Hematopoietic multipotent progenitor cell treated with erythropoietin and hydrocortisone succinate and interleukin-3 and kit ligand, for 17 days (in vitro differentiated cells): ENCODE results near the gene MED16.

ENCODE experiments used
- DNase-seq: peaks from one replicate; pipeline ENCODE4 v3.0.0-alpha.2; 2015; ENCODE audit warnings: low spot score

The MED16 gene

DNA sequence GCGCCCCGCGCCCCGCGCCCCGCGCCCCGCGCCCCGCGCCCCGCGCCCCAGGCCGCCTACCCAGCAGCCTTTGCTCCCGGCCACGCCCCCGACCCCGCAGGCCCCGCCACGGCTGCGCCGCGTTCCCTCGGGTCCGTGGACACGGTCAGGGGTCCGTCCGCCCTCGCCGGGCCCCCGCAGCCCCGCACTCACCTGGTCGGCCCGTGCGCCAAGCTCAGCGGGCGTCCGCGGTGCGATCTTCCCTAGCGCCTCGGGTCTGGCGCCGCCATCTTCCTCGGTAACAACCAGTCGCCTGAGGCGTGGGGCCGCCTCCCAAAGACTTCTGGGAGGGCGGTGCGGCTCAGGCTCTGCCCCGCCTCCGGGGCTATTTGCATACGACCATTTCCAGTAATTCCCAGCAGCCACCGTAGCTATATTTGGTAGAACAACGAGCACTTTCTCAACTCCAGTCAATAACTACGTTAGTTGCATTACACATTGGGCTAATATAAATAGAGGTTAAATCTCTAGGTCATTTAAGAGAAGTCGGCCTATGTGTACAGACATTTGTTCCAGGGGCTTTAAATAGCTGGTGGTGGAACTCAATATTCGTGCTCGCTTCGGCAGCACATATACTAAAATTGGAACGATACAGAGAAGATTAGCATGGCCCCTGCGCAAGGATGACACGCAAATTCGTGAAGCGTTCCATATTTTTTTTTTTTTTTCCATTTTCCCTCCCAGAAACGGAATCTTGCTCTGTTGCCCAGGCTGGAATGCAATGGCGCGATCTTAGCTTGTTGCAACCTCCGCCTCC lies at the start of gene MED16, which contains the start of gene RNU6-9:
Gene MED16 (minus strand): TSS at position 294 of the 796 bp plus-strand sequence. CDS start 2,056 bp downstream, outside the sequence.
Gene RNU6-9 (plus strand): TSS at position 591 of the 796 bp plus-strand sequence.
- peak; percentile 96 for DNase-seq

GRCh38 chr19:942133-942645 lies 49.2 kb upstream of the MED16 start:
- no peak for DNase-seq

GRCh38 chr19:941292-942132 lies 48.5 kb upstream of the MED16 start:
- no peak for DNase-seq

GRCh38 chr19:940591-941291 lies 47.8 kb upstream of the MED16 start:
- peak; percentile 95 for DNase-seq

DNA sequence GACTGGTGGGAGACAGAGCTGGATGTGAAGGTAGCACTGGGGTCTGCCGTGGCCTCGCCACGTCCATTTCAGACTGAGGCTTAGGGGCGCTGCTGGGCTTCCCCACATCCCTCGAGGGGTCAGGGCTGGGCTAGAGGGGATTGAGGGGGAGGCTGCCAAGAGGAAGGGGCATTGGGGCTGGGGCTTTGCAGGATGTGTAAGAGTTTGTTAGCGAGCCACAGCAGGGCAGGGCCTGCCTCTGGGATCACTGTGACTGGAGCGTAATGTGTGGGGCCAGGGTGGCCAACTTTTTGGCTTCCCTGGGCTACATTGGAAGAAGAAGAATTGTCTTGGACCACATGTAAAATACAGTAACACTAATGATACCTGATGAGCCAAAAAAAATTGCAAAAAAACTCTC lies 46.9 kb upstream of the MED16 start:
- no peak for DNase-seq

DNA sequence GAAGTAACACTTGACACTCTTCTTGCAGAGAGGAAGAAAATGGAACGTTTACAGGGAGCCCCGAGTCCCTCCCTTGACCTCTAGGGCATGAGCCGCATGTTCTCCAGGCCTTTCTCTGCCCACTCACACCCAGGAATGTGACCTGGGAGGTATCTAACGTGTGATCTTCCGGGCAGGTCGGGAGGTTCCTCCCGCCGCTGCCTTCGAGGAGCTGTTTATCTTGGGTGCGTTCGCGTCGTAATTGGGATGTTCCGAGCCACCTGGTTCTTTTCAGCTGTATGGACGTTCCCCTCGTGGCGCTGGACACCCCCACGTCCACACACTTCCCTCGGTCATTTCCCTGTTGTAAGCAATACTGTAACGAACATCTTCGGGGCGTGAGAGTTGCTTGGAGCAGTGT lies 46.5 kb upstream of the MED16 start:
- DNase-seq = no peak

DNA sequence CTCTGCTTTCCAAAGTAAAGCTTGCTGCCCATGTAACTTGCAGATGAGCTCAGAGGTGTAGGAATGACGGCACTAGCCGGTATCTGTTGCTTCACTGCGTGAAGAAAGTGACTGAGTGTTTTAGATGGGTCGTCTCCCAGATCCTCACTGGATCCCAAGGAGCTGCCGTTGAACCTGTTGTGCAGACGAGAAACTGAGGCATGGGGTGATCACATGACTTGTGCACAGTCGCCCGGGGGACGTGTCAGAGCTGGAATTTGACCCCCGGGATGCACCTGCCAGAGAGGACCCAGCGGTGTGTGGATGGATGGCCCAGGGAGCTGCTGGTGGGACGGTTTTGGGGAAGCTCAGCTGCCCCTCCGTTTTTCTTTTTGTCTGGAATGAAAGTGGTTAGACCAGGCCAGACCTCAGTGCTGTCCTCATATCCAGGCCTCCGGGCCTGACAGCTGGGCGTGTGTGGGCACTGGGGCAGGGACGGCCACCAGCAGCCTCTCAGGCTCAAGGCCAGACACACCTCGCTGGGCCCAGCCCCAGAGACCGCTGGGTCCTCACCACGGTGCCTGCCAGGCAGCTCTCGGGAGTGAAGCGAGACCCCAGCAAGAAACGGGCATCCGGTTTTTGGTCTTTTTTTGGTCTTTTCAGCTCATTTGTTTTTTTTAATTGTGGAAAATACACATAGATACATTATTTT lies 45.4 kb upstream of the MED16 start:
- no peak for DNase-seq

GRCh38 chr19:937259-937694 lies 44.3 kb upstream of the MED16 start:
- DNase-seq = no peak

DNA sequence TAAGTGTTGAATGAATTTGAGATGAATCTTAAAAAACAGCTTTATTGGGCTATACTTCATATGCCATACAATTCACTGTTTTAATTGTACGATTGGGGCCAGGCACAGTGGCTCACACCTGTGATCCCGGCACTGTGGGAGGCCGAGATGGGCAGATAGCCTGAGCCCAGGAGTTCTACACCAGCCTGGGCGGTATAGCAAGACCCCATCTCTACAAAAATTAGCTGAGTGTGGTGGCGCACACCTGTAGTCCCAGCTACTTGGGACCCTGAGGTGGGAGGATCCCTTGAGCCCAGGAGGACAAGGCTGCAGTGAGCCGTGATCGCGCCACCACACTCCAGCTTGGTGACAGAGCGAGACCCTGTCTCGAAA lies 43.2 kb upstream of the MED16 start:
- no peak for DNase-seq

GRCh38 chr19:934865-935479 lies 42.0 kb upstream of the MED16 start:
- no peak for DNase-seq

DNA sequence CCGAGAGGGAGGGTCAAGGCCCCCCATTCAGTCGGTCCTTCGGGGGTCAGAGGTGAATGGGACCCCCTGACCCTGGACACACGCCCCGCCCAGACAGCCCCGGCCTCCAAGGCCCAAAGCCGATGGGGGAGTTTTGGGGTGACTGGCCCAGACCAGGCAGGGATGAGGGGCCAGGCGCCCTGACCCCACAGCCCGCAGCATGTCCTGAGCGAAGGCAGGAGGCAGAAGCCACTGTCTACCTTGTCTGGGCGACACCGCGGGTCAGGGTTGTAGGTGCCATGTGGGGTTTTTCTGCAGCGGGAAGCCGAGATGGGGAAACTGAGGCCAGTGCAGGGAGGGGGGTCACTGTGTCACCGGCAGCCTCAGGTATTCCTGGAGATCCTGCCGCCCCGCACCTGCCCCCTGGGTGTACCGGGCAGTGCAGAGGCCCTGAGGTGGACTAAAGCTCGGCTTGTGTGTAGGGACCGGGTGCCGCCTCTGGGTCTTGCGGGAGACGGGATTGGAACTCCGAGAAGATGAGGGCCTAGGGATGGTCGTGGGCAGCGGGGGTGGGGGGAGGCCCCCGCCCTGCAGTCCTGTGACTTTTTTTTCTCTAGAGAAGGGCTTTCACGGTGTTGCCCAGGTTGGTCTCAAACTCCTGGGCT lies 41.3 kb upstream of the MED16 start:
- no peak for DNase-seq

- DNase-seq = no peak
Observed at GRCh38 chr19:933553-933882, 40.5 kb upstream of the MED16 start.

GRCh38 chr19:932648-933552 lies 39.9 kb upstream of the MED16 start:
- DNase-seq = no peak

DNA sequence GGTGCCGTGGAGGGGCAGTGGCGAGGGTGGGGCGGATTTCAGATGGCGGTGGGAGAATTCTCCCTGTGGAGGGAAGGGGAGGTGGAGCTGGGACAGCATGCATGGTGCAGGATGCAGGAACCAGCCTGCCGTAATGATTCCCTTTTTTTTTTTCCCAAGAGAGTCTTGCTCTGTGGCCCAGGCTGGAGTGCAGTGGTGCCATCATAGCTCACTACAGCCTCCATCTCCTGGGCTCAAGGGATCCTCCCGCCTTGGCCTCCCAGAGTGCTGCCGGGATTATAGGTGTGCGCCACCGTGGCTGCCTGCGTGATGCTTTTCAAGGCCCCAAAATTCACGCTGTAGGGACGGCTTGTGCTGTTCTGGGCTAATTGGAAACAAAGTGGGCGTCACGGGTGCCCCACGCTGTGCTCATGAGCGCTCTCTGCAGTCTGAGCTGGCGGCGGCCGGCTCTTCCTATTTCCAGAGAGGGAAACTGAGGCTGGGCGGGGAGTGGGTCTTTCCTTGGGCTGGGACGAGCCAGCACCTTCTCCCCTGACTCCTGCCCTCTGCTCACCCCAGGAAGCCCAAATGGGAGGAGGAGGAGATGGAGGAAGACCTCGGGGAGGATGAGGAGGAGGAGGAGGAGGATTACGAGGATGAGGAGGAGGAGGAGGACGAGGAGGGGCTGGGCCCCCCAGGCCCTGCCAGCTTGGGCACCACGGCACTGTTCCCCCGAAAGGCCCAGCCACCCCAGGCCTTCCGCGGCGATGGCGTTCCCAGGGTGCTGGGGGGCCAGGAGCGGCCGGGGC lies 39.1 kb upstream of the MED16 start:
- DNase-seq = no peak

GRCh38 chr19:929891-930258 lies 36.9 kb upstream of the MED16 start:
- no peak for DNase-seq

DNA sequence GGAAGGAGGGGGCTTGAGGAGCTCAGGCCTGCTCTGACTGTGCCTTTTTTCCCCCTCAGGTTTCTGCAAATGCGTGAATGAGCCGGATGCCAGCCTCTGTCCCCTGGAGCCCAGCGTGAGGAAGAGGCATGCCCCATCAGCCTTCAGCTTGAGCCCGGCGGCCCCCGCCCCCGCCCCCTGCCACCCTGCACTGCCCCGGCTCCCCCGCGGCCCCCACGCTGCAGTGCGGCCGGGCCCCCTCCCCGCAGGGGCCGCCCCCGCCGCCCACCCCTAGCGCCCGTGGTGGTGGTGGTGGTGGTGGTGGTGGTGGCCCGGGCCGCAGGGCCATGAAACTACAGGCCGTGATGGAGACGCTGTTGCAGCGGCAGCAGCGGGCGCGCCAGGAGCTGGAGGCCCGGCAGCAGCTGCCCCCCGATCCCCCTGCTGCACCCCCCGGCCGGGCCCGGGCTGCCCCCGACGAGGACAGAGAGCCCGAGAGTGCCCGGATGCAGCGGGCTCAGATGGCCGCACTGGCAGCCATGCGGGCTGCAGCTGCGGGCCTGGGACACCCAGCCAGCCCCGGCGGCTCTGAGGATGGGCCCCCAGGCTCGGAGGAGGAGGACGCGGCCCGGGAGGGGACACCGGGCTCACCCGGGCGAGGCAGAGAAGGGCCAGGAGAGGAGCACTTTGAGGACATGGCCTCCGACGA lies 36.4 kb upstream of the MED16 start:
- DNase-seq = no peak

DNA sequence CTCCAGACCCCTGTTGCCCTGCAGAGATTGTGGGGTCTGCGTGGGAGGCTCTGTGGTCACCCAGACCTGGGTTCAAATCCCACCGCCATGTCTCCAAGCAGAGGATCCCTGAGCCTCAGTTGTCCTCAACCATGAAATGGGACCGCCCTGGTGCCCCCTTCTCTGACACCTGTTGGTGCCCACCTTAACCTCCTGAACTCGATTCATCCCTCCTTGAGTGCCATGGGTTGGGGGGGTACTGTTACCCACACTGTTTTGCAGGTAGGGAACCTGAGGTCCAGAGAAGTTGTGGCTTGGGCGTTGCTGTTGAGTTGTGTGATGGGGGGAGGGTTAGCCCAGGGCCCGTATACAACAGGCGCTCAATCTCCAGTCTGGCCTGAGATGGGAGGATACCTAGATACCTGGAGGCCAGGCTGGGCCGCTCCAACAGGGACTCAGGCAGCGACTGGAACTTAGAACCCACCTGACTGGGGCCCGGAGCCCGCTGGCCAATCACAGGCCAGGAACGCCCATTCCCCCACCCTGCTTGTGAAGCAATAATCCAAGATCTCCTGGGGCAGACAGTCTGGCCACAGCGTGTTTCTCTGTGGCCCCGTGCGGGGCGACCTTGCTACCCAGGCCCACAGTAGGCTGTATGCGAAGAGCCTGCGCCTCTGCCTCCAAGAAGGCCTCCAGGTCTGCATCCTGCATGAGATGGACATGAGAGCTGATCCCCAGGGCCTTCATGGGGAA lies 35.6 kb upstream of the MED16 start:
- DNase-seq = no peak
